ENCODE measurements around the gene ST3GAL5.
"Not testable (repeated sequence)": the region's sequence is repeated elsewhere in the genome, so short reads cannot be mapped to it uniquely, and the experiment has no call there.

Gene ST3GAL5

GRCh38 chr2:85861650-85862049 is 27.1 kb downstream of the ST3GAL5 start:
- DNase-seq: no peak

- DNase-seq: no peak
Measured at GRCh38 chr2:85861180-85861579, 27.6 kb downstream of the ST3GAL5 start.

DNA sequence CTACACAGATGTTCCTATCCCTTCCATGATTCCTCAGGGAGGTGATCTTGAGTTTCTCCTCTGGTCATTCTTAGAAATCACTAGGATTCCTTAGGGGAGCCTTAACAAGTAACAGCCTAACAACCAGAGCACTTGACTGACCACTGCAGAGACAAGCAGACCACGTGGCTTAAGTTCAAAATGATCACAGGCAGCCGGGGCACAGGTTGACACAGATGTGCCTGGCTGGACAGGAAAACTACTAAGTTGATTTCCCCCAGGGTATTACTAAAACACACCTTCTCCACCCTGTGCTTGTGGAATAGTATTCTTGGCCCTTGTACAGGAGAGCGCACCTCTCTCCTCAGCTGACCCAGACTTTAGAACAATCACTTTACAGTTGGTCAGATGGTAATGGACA is 29.9 kb downstream of the ST3GAL5 start:
- no peak for DNase-seq

GRCh38 chr2:85854897-85855296 is 33.9 kb downstream of the ST3GAL5 start:
- DNase-seq: no peak

DNA sequence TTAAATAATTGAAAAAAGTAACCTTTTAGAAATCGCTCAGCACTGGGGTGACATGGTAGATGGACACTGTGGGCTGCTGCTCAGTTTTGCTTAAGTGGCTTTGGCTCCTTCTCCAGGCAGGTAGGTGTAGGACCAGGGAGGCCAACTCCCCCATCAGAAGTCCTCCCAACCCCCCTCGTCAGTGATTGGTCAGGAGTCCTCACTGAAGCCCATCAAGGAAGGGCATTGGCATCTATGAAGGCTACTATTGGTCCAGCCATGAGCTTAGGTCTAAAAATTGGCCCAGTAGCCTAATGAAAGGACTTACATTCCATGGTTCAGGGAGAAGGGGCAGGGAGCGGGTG is 34.7 kb downstream of the ST3GAL5 start:
- no peak for DNase-seq

- DNase-seq: peak; percentile 52
Measured at GRCh38 chr2:85853499-85854165, 35.2 kb downstream of the ST3GAL5 start.

DNA sequence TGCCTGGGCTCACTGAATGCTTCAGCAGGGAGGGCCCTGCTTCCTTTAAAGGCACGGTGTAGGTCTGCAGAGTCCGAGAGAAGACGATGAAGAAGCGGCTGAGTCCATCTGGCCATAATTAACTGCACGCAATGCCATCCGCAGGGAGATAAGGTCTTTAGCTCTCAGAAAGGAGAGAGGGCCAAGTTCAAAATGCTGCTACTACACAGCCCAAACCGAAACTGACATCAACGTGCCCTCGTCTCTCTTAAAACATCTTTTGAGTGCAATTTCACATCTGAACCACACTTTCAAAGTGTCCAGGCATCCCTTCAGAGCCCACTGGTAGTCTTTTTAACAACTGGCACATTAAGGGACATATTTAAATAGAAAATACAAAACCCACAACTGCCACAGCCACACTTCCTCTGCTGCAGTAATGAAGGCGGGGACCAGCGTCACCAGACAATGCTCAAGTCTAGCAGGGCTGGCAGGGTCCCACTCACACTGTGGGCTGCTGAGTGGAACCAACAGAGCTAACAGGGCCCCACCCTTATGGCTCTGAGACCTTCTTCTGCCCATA is 35.8 kb downstream of the ST3GAL5 start:
- peak; percentile 65 for DNase-seq

- DNase-seq: no peak
Measured at GRCh38 chr2:85852152-85852840, 36.5 kb downstream of the ST3GAL5 start.

DNA sequence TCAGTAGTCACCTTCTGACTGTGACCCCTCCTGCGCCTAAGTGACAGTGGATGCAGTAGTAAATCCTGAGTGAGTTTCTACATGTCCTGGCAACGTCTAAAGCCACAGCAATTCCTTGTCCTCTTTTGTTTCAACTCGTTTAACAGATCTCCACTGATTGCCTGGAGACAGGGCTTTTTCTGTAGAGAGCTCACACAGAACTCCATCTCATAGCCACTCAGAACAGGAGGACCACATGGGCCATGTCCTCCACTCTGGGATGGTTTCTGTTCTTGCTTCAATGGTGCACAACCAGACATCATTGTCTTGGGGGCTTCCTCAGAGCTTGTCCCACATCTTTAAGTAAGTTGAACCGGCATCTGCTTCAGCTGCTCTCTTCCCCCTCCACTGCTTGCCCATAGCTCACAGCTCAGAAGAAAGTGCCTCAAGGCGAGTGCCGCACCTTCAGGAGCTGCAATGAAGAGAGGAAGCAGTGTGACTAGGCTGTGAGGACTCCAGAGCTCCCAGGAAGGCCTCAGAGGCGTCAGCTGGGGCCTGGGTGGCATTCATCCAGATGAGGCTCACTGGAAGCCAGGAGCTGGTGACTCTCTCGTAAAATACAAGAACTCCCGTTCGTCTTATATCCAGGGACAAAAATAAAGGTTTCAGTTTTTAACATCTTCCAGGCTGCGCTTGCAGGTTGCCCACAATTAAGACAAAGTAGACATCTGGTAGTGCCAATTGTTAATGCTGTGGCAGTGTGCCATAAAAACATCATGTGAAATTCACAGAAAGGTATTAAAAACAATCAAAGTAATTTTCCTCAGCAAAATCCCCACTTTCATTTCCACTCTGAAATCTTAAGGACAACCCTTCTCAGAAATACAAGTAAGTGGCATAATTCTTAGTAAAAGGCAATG is 37.3 kb downstream of the ST3GAL5 start:
- DNase-seq: no peak

- no peak for DNase-seq
Measured at GRCh38 chr2:85850451-85850850, 38.3 kb downstream of the ST3GAL5 start.

DNA sequence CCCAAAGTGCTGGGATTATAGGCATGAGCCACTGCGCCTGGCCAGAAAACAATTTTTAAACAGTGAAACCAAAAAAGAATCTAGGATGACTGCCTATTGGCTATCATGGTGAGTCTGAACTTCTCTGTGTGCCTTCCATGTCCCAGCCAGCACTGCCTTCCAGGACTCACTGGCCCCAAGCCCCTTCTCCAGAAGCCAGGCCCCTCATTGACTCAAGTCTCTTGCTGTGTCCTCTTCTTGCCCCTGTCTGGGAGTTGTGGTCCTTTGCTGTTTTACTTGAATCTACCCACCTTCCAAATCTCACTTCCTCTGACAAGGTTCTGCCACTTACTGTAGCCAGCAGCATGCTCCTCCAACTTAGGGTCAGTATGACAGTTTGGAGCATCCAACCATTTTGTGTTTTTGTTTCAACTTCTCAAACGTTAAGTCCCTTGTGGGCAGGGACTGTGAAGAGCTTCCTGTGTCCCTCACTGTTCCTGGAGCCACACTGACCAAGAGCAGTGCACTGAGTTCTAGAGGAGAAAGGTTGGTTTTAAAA is 41.7 kb downstream of the ST3GAL5 start:
- DNase-seq: no peak

GRCh38 chr2:85846411-85846810 is 42.4 kb downstream of the ST3GAL5 start:
- DNase-seq: no peak

GRCh38 chr2:85844486-85844885 is 44.3 kb downstream of the ST3GAL5 start:
- no peak for DNase-seq

DNA sequence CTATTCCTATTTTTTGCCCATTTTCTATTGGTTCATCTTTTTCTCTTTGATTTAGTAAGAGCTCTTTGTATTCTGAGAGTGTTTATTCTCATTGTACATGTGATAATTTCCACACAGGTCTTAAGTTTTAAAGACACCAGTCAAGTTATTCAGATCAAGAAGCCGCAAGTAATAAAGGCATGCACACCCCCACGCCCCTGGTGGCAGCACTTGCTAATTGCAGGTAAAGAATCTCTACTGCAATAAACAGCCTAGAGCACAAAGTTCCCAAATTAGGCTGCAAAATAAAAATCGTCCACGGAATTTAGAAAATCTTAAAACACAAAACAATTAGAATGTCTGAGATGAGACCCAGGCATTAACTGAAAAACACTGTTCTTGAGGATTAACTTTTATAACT is 45.2 kb downstream of the ST3GAL5 start:
- DNase-seq: no peak

DNA sequence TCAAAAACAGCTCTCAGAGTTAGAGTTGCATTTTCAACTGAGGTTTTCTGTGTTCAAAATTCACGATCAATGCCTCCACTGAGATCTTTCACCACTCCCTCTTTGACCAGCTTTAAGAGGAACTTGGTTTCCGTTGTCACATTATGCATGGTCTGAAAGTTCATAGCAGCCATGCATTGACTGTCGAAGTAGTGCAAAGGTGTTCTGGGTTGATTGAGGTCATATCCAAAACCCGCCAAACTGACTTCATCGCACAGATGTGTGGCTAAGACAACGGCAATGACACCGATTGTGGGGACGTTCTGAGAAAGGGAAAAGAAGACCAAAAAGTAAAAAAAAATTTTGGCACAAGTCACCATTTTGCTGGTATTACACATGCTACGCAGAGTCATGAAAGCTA is 48.7 kb downstream of the ST3GAL5 start:
- no peak for DNase-seq

- DNase-seq: no peak
Measured at GRCh38 chr2:85839461-85839860, 49.3 kb downstream of the ST3GAL5 start.

- no peak for DNase-seq
Measured at GRCh38 chr2:85838641-85839040, 50.1 kb downstream of the ST3GAL5 start.

DNA sequence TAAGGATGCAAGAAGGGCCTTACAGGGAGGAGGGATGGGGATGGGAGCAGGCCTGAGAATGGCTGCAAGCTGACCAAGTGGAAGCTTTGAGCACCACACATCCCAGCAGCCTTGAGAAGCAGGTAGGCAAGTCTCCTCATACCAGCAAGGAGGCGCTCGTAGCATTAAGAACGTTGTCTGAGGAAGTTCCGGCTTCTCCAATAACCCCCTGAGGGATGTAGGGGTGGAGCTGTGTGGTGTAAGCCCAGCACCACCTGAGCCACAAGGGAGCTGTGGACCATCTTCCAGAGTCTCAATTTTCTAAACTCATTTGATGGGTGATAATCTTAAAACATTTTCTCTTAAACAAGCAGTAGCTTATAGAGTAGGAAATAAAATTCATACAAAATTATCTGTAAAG is 50.6 kb downstream of the ST3GAL5 start:
- DNase-seq: no peak

DNA sequence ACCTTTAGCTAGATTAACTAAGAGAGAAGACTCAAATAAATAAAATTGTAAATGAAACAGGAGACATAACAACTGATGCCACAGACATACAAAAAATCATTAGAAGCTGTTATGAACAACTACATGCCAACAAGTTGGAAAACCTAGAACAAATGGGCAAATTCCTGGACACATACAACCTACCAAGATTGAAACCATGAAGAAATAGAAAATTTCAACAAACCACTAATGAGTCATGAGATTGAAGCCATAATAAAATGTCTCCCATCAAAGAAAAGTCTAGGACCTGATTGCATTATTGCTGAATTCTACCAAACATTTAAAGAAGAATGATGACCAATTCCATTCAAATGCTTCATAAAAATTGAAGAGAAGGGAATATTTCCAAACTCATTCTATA is 54.3 kb downstream of the ST3GAL5 start:
- DNase-seq: no peak

DNA sequence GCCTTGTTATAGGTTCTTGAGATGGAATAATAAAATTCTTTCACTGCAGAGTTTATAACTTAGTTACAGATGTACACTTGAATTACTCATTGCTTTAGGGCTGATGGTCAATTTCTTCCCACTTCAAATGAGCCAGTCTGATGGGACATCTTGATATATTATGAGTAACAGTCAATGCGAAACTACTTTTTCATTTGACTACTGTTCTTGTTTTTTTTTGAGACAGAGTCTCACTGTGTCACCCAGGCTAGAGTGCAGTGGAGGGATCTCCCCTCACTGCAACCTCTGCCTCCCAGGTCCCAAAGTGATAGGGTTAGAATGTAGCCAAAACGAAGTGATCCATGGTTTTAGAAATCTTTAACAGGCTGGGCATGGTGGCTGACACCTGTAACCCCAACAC is 57.1 kb downstream of the ST3GAL5 start:
- no peak for DNase-seq

DNA sequence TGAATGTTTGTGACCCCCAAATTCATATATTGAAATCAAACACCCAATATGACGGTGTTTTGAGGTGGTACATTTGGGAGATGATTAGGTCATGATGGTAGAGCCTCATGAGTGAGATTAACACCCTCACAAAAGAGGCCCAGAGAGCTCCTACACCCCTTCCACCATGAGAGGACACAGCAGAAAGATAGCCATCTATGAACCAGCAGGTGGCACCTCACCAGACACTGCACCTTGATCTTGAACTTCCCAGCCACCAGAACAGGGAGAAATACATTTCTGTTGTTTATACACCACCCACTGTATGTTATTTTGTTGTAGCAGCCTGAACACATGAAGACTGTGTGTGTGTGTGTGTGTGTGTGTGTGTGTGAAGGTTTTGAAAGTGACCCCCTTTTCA is 58.1 kb downstream of the ST3GAL5 start:
- DNase-seq: no peak

GRCh38 chr2:85829394-85829793 is 59.4 kb downstream of the ST3GAL5 start:
- not testable (repeated sequence) for DNase-seq

DNA sequence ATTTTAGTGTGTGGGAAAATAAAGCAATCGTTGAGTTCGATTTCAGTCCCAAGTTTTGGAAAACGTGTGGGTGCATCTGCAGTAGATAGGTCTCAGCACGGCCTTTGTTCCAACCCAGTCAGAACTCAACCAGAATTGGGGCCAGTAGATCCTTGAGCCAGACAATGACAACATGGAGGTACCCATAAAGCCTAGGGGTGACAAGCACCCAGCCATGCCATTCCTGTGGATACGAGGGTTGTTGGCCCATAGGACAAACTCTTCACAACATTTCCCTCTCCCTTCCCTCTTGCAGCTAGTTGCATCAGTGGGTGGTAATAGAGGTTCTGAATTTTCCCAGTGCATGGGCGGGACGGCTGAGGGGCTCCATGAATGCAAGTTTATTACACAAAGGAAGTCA is 60.1 kb downstream of the ST3GAL5 start:
- no peak for DNase-seq

Measured in GDM1 (cell line).